ENCODE data around the gene ZBTB6. TPM values are rescaled to one million over a fixed set of nuclear protein-coding genes. Genes with fewer than 3 reads are reported as not detected.

Gene ZBTB6
- total and polyA plus RNA-seq, 2 of the 4 experiments (the other 2 are of a cell fraction) = 2.6 to 11.7 TPM

- Histone ChIP-seq H4K91ac (ENCODE audit: insufficient read depth, low read depth, low read length) (no peak overlapping the region), H3K23ac (ENCODE audit: low read depth, low read length) (no peak overlapping the region), H3K27me3 (ENCODE audit: control insufficient read depth, insufficient read depth, low read length) (no peaks in the 10 kb centered on the region), H2BK20ac (ENCODE audit: low read depth, low read length) (no peak overlapping the region), H2BK5ac (ENCODE audit: low read depth, low read length, poor library complexity, severe bottlenecking) (no peak overlapping the region), H3K4me3 (ENCODE audit: insufficient read depth, low read depth, low read length) (no peak overlapping the region), H3K18ac (ENCODE audit: low read depth, low read length) (no peak overlapping the region), H2BK120ac (ENCODE audit: low read depth, low read length) (no peak overlapping the region), H3K9ac (ENCODE audit: low read depth, low read length) (no peak overlapping the region), H3K4me1 (ENCODE audit: control insufficient read depth, insufficient read depth, low read length) (no peaks in the 10 kb centered on the region), H3K14ac (replicated peaks; ENCODE audit: low read depth, low read length) (no peak overlapping the region), H3K56ac (ENCODE audit: extremely low read depth, insufficient read depth, low read length) (no peak overlapping the region), H2AK9ac (replicated peaks; ENCODE audit: low read depth, low read length, poor library complexity) (no peak overlapping the region), H3K4ac (ENCODE audit: low read depth, low read length) (no peak overlapping the region), H4K20me1 (ENCODE audit: insufficient read depth, low read length) (peaks cover 3% of the 10 kb centered on the region; the same call in 1 of the 2 replicates), H3K9me1 (ENCODE audit: insufficient read depth, low read length) (no peaks in the 10 kb centered on the region), H3K4me2 (ENCODE audit: low read depth, low read length) (no peak overlapping the region), H4K5ac (ENCODE audit: low read depth, low read length) (no peak overlapping the region), H4K8ac (ENCODE audit: low read depth in 2 of 2, low read length in 2 of 2) (no peak overlapping the region), H2AFZ (replicated peaks; ENCODE audit: low read length, poor library complexity) (no peak overlapping the region), H3K27ac (ENCODE audit: insufficient read depth, low read length) (no peak overlapping the region), H3K79me1 (ENCODE audit: low read depth in 1 of 2, low read length in 2 of 2) (peaks cover 4 to 42% of the 10 kb centered on the region in 2 experiments), H2BK15ac (ENCODE audit: low read depth, low read length) (no peak overlapping the region), H3K9me3 (ENCODE audit: control insufficient read depth, insufficient read depth, low read length) (no peaks in the 10 kb centered on the region), H3K36me3 (ENCODE audit: control insufficient read depth, insufficient read depth, low read length) (peaks cover 21% of the 10 kb centered on the region), H2AK5ac (ENCODE audit: low read depth, low read length) (no peak overlapping the region)
- intact Hi-C loops (cut with micrococcal nuclease) (no loop called here), dilution Hi-C loops (cut with HindIII; ENCODE audit: low sequenced_read_pairs, unreplicated experiment) (no loop called here), in situ Hi-C loops (cut with MboI; ENCODE audit: low sequenced_read_pairs) (no loop called here)
- ChIA-PET POLR2A (ENCODE audit: unreplicated experiment) (no interaction called here), CTCF (no interaction called here)
- WGBS, 2 experiments (ENCODE audit: extremely low coverage in 2 of 2, insufficient read length in 1 of 2) = no CpG with 5 or more reads among the region's 1 CpG
- DNase-seq (no peak), ATAC-seq (ENCODE audit: low read depth) (no peak)
- BruUV-seq (replicated peaks) = no TSS peak
- no peak for TF ChIP-seq RAD21 (IDR thresholded peaks at IDR 0.05; ENCODE audit: low read length)
- TF ChIP-seq FOS (IDR thresholded peaks at IDR 0.05; ENCODE audit: low read depth, low read length) = no peak
Measured at GRCh38 chr9:122961139-122961538, 48.0 kb upstream of the ZBTB6 start.

Measured in IMR-90 (cell line).